Keratinocyte (primary cell): ENCODE data around the gene PHETA1.

Experiments used
- EZH2 ChIP-seq: IDR thresholded peaks from one replicate; pipeline ENCODE4 v1.6.1; 2012; ENCODE audit warnings: inconsistent platforms, mild to moderate bottlenecking, low read length, moderate library complexity
- TF ChIP-seq, protein P1 (sequence below), 3 experiments: IDR thresholded peaks in 1 of 3; conservative IDR thresholded peaks in 1 of 3; optimal IDR thresholded peaks in 1 of 3; 2 replicates in 2 of 3; 3 replicates in 1 of 3; pipeline versions ENCODE3 to v1.5.1; 2011; ENCODE audit warnings: low read length in 3 of 3, mild to moderate bottlenecking in 3 of 3, moderate library complexity in 2 of 3, control low read depth in 1 of 3, inconsistent platforms in 1 of 3; ENCODE audit not compliant: insufficient read depth in 2 of 3; ENCODE audit errors: extremely low read depth in 1 of 3

DNA sequence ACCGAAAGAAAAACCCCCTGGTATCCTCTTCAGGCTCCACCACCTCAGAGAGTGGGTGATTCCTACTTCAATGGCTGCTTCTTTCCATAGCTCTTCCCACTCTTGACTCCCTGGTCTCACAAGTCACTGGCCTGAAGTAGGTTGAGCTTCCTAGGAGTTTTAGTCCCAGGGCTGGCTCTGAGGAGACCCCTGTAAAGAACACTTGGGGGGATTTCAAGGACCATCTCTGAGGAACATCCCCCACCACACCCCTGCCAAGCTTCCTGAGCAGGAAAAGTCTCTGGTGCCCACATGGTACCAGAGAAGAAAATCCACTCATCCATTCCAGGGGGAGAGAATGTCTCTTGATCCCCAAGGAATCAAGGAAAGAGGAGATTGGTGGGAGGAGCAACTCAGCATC, 25.7 kb downstream of the PHETA1 start:
- TF ChIP-seq, protein P1, sequence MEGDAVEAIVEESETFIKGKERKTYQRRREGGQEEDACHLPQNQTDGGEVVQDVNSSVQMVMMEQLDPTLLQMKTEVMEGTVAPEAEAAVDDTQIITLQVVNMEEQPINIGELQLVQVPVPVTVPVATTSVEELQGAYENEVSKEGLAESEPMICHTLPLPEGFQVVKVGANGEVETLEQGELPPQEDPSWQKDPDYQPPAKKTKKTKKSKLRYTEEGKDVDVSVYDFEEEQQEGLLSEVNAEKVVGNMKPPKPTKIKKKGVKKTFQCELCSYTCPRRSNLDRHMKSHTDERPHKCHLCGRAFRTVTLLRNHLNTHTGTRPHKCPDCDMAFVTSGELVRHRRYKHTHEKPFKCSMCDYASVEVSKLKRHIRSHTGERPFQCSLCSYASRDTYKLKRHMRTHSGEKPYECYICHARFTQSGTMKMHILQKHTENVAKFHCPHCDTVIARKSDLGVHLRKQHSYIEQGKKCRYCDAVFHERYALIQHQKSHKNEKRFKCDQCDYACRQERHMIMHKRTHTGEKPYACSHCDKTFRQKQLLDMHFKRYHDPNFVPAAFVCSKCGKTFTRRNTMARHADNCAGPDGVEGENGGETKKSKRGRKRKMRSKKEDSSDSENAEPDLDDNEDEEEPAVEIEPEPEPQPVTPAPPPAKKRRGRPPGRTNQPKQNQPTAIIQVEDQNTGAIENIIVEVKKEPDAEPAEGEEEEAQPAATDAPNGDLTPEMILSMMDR (optimal IDR thresholded peaks at IDR 0.05 in 1 of 3, IDR thresholded peaks at IDR 0.05 in 1 of 3, conservative IDR thresholded peaks at IDR 0.05 in 1 of 3; ENCODE audit: extremely low read depth in 1 of 3, insufficient read depth in 2 of 3, low read length in 3 of 3), result no peak
- no peak for TF ChIP-seq EZH2
